HUDEP-2 (cell line): Measurements from ENCODE around the gene SAMD10.

Experiments used
- DNase-seq, 76 experiments: peaks; one replicate each; lab custom pipeline; 2025; ENCODE audit not compliant: unreplicated experiment in 76 of 76; lab: John Stamatoyannopoulos, UW

SAMD10 gene

DNA sequence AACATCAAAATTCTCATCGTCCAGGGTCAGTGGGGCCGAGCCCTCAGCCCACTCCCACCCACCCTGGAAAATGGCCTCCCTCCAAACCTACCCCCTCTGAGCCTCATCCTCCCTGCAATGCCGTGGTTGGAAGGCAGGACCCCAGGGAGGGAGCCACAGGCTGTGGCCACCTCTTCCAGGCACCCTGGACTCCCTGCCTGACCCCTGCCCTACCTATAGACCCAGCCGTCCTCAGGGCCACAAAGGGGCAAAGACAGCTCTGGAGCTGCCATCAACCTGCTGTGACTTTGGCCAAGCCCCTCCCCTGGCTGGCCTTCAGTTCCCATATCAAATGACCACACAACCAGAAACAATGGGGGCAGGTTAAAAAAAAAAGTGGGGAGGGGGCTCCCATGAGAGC, 21.0 kb downstream of the SAMD10 start:
- DNase-seq = no peak

DNA sequence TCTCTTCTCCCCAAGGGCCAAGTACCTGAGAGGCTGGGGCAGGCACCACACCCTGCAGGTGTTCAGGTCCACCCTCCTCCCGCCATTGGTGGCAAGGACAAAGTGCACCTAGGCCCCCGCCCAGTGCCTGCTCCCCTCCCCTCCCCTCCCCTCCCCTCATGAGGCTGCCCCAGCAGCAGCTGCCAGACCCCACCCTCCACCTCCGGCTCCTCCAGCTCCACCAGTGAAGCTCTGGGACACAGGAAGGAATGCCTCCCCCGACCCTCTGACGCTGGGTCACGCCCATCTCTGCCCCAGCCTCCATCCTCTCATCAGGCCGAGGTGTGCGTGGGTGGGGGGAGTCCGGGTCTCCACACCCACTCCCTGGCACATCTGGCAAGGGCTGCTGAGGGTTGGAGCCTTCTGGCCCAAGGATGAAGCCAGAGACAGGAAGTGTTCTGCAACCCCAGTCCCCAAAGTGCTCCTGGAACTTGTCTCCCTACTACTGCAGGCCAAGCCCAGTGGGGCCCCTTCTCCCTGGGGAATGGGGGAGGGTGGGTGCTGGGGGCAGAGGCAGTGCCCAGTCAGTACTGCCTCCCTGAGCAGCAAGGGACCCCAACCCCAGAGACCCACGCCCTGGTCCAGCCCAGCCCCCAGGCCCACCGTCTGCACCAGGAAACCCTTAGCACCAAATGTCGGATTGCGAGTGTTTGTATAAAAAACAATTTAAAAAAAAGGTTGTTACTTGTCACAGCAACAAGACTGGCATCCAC, 21.6 kb downstream of the SAMD10 start:
- DNase-seq = peak in 36 of 76 experiments; percentile 11 to 75 (median 42)

GRCh38 chr20:63957004-63957689, 22.3 kb downstream of the SAMD10 start:
- DNase-seq = peak in 70 of 76 experiments; percentile 27 to 86 (median 64)

GRCh38 chr20:63956664-63957003, 22.8 kb downstream of the SAMD10 start:
- DNase-seq = no peak

DNA sequence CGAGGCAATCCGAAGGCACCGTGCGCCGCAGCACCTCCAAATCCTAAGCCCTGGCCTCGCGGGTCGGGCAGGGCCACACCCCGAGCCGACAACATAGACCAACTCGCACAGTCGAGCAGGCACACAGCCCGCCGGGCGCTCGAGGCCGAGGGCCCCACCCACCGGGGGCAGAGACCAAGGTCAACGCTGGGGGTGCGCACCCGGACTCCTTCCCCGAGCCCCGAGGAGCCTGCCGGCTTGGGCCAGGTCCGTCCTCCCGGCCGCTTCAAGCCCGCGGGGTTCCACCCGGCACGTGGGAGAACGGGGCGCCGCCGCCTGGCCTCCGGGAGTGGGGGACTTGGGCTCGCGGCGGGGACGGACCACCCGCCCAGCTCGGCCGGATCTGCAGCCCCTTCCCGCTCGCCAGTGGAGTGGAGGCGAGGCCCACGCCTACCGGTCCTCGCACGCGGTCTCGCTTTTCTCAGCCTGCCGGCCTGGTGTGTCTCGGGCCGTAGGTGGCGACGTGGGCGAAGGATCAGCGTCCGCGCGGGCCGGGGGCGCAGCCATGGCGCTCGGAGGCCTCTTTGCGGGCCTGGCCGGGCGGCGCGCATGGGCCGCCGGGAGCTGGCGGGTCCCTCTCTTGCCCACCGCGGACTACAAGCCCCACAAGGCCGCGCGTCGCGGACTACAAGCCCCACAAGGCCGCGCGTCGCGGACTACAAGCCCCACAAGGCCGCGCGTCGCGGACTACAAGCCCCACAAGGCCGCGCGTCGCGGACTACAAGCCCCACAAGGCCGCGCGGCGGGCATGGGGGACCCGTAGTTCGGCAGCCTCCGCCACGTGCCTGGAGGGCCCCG, 23.4 kb downstream of the SAMD10 start, which contains the start of gene UCKL1:
UCKL1 (minus strand) TSS at position 590 of the 837 bp plus-strand sequence; CDS start at position 546, 44 bp downstream.
- DNase-seq = peak in 73 of 76 experiments; percentile 17 to 90 (median 76)

DNA sequence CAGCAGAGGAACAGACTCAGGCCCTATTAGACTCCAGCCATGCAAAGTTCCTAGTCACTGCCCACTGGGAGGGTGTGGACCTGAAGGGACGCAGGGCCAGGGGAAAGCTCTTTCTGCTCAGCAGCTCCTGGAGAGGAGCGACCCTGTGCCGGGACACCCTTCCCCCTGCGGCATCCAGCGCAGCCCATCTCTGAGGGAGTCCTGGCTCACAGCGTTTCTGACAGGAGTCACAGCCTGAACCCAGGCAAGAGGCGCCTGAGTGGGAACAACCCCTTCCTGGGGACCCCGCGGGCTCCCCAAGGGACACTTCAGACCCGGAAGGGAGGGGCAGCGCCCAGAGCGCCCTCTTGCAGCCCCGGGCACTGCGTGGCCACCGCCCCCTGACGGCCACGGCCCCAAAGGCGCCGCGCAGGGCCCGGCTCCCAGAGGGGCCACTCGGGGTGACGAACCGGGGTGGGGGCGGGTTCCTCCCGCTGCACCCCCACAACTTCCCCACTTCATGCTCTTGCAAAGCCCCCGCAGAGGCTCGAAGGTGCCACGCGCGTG, 24.1 kb downstream of the SAMD10 start:
- peak in 4 of 76 experiments; percentile 30 to 51 (median 40) for DNase-seq

DNA sequence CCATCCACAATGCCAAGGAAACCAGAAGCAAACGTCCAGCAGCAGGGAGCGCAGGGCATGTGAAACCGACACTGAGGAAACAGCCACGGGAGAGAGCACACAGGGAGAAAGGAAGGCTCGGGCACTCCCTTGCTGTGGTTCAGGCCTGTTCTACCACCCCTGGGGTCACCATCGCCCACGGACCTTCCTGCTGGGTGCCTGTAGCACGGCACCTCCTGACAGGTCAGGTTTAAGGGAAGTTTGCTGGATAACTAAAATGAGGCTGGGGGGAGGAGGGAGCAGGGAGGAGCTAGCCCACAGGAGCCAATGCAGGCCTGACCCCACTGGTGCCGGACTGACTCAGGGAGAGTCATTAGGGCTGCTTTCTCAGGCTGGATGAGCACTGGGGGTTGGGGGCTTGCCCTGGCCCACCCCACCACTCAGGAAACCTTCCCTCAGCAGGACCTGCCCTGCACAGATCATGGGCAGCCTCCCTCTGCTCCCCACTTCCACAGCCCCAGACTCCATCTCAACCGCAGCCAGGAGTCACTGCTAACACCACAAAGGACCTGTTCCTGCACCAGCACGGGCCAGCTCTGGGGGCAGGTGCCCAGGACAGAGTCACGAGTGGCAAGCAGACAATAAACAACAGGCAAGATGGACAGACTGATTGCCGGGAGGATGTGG, 25.5 kb downstream of the SAMD10 start:
- no peak for DNase-seq

- DNase-seq = no peak
Measured at GRCh38 chr20:63952769-63953168, 26.7 kb downstream of the SAMD10 start.

GRCh38 chr20:63952210-63952535, 27.3 kb downstream of the SAMD10 start:
- DNase-seq = no peak

- peak in 37 of 76 experiments; percentile 3 to 71 (median 32) for DNase-seq
Measured at GRCh38 chr20:63951398-63952209, 27.8 kb downstream of the SAMD10 start.

DNA sequence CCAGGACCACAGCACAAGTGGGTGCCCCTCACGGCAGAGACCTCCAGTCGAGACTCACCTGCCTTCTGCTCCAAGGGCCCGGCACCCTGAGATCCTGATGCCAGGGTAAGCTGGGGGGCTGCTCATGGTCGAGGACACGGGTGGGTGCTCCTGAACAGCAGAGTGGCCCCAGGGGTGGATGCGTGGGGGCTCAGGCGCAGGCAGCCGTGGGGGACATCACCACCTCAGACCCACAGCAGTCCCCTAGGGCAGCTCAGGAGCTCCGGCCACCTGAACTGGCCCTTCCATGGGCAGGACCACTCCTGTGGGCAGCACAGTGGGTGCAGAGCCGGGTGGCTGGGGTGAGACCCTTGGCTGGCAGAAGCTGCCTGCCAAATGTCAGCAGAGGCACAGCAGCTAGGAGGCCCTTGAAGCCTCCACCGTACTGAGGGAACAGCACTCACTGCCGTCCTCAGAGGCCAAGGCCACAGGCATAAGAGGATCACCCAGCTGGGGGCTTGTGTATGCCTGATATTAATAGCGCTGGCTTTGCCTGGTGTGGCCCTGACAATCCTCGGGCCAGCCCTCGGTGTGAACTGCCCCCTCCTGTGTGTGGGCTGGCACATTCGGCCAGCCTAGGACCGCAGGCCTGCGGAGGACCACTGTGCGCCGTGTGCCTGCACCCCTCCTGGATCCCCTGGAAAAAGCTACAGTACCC, 28.6 kb downstream of the SAMD10 start:
- DNase-seq = no peak

GRCh38 chr20:63947638-63948456, 31.6 kb downstream of the SAMD10 start:
- no peak for DNase-seq

GRCh38 chr20:63946986-63947637, 32.3 kb downstream of the SAMD10 start:
- no peak for DNase-seq

DNA sequence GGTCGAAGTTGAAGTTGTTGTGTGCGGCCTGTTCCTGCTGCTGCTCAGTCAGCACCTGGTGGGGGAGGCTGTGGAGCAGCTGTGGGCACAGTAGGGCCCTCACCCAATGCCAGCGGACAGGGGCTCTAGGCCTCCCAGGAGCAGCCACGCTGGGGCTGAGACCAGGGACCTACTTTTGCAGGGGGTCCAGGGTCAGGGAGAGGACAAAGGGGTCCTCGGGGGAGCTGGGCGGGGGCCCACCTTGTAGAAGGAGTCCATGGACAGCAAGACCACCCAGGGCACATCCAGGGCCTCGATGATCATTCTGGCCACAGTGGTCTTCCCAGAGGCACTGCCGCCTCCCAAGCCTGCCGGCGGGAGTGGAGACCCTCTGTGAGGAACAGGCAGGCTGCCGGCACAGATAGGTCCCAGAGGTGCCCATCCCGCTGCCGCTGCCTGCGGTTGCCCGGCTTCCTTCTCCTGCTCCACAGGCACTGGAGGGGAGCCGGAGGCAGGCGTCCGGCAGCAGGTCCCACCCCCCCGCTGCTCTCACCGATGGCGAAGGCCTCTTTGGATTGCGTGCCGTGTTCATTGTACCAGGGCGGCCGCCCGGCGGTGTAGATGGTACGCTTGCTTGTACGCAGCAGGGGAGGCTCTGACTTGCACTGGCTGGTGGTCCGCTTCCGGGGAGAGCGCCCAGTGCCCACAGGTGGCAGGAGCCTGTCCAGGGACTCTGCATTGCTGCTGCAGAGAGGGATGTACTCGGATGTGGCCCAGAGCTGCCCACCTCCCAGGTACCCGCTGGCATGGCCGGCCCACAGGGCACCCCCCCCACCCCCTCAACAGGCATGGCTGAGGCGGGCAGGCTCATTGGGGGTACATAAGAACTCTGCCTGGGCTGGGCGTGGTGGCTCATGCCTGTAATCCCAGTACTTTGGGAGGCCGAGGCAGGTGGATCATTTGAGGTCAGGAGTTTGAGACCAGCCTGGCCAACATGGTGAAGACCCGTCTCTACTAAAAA, 33.2 kb downstream of the SAMD10 start:
- DNase-seq = no peak

DNA sequence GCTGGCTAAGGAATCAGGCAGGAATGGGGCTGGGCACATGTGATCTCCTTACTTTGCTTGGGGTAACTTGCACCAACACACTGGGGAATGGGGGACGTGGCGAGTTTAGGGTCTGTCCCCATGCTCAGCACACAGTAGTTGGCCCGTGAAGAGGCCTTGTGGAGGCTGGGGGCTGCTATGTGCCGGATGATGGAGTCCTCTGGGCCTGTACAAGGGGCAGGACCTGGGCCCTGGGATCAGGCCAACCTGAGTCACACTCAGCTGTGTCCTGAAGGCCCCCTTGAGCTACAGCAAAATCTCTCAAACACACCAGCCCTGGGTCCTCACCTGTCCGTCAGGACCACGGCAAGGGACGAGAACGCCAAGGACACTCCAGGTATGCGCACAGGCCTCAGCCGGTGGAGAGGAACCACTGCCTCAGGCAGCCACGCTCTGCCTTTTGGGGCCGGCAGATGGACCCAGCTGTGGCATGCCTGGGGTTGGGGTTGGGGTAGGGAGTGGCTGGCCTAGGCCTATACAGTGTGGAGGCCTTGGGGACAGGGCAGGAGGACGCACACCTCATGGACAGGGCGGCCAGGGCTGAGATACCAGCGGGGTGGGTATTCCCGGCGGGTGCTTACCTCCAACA, 34.3 kb downstream of the SAMD10 start:
- no peak for DNase-seq
